ENCODE measurements around the gene PAPPA2. TPM values are rescaled to one million over a fixed set of nuclear protein-coding genes. Genes with fewer than 3 reads are reported as not detected.

Gene PAPPA2
- total RNA-seq, 1 donor from 2014 or later: not detected

GRCh38 chr1:176795929-176796328 lies 333.0 kb downstream of the PAPPA2 start:
- no peaks in the 10 kb centered on the region for H3K9me3 Mint-ChIP-seq
- H3K27ac Mint-ChIP-seq: no peak overlapping the region
- ATAC-seq (ENCODE audit: low read depth): no peak
- intact Hi-C loops (cut with micrococcal nuclease): no loop called here
- ChIA-PET POLR2A (interaction anchor here (0.6 kb wide), 1 partner anchor 21 kb away, joined by 5 read pairs; no protein-coding TSS in a partner anchor), CTCF (no interaction called here)
- H3K4me1 Mint-ChIP-seq: no peaks in the 10 kb centered on the region
- DNase-seq: no peak
- no peak for TF ChIP-seq CTCF (IDR thresholded peaks at IDR 0.05)
- H3K36me3 Mint-ChIP-seq (ENCODE audit: low read depth): no peaks in the 10 kb centered on the region
- H3K4me3 Mint-ChIP-seq: no peak overlapping the region
- peaks cover under 1% of the 10 kb centered on the region for H3K27me3 Mint-ChIP-seq

GRCh38 chr1:176796583-176796982 lies 333.6 kb downstream of the PAPPA2 start:
- Mint-ChIP-seq H3K4me3 (no peak overlapping the region), H3K36me3 (ENCODE audit: low read depth) (no peaks in the 10 kb centered on the region), H3K4me1 (no peaks in the 10 kb centered on the region), H3K27ac (no peak overlapping the region), H3K9me3 (no peaks in the 10 kb centered on the region), H3K27me3 (peaks cover 5% of the 10 kb centered on the region)
- intact Hi-C loops (cut with micrococcal nuclease): no loop called here
- TF ChIP-seq CTCF (IDR thresholded peaks at IDR 0.05): peak; percentile 55
- CTCF ChIA-PET: no interaction called here
- no peak for ATAC-seq (ENCODE audit: low read depth)
- DNase-seq: no peak
- POLR2A ChIA-PET: no interaction called here

GRCh38 chr1:176799327-176799726 lies 336.4 kb downstream of the PAPPA2 start:
- Mint-ChIP-seq H3K27me3 (peaks cover 5% of the 10 kb centered on the region), H3K4me3 (no peak overlapping the region), H3K36me3 (ENCODE audit: low read depth) (no peaks in the 10 kb centered on the region), H3K4me1 (no peaks in the 10 kb centered on the region), H3K9me3 (no peaks in the 10 kb centered on the region), H3K27ac (no peak overlapping the region)
- ChIA-PET CTCF (no interaction called here), POLR2A (no interaction called here)
- intact Hi-C loops (cut with micrococcal nuclease): no loop called here
- no peak for TF ChIP-seq CTCF (IDR thresholded peaks at IDR 0.05)
- ATAC-seq (ENCODE audit: low read depth) (no peak), DNase-seq (no peak)

- ATAC-seq (ENCODE audit: low read depth) (no peak), DNase-seq (no peak)
- H3K36me3 Mint-ChIP-seq (ENCODE audit: low read depth): no peaks in the 10 kb centered on the region
- H3K9me3 Mint-ChIP-seq: no peaks in the 10 kb centered on the region
- CTCF ChIA-PET: no interaction called here
- POLR2A ChIA-PET: no interaction called here
- no peak overlapping the region for H3K4me3 Mint-ChIP-seq
- no peak for TF ChIP-seq CTCF (IDR thresholded peaks at IDR 0.05)
- no peaks in the 10 kb centered on the region for H3K4me1 Mint-ChIP-seq
- peaks cover 5% of the 10 kb centered on the region for H3K27me3 Mint-ChIP-seq
- intact Hi-C loops (cut with micrococcal nuclease): no loop called here
- H3K27ac Mint-ChIP-seq: no peak overlapping the region
These were observed 338.1 kb downstream of the PAPPA2 start for GRCh38 chr1:176800978-176801513.

- H3K27ac Mint-ChIP-seq: no peak overlapping the region
- no peaks in the 10 kb centered on the region for H3K36me3 Mint-ChIP-seq (ENCODE audit: low read depth)
- H3K4me1 Mint-ChIP-seq: no peaks in the 10 kb centered on the region
- TF ChIP-seq CTCF (IDR thresholded peaks at IDR 0.05): no peak
- peaks cover 5% of the 10 kb centered on the region for H3K27me3 Mint-ChIP-seq
- no peaks in the 10 kb centered on the region for H3K9me3 Mint-ChIP-seq
- ChIA-PET POLR2A (no interaction called here), CTCF (no interaction called here)
- ATAC-seq (ENCODE audit: low read depth) (no peak), DNase-seq (no peak)
- intact Hi-C loops (cut with micrococcal nuclease): no loop called here
- no peak overlapping the region for H3K4me3 Mint-ChIP-seq
These were observed 338.6 kb downstream of the PAPPA2 start for GRCh38 chr1:176801514-176802020.
